Activated CD8-positive, alpha-beta memory T cell treated with anti-CD3 and anti-CD28 coated beads, Interleukin-2, amount 50 U/mL, for 48 hours (primary cell): Measurements from ENCODE around the gene NLRC3.
"Not testable (repeated sequence)": the region's sequence is repeated elsewhere in the genome, so short reads cannot be mapped to it uniquely, and the experiment has no call there.

Experiments used
- DNase-seq: peaks from one replicate; pipeline ENCODE4 v3.0.0-alpha.2; 2020

The NLRC3 gene

GRCh38 chr16:3510416-3510815 is 66.8 kb downstream of the NLRC3 start:
- DNase-seq = peak; percentile 33

DNA sequence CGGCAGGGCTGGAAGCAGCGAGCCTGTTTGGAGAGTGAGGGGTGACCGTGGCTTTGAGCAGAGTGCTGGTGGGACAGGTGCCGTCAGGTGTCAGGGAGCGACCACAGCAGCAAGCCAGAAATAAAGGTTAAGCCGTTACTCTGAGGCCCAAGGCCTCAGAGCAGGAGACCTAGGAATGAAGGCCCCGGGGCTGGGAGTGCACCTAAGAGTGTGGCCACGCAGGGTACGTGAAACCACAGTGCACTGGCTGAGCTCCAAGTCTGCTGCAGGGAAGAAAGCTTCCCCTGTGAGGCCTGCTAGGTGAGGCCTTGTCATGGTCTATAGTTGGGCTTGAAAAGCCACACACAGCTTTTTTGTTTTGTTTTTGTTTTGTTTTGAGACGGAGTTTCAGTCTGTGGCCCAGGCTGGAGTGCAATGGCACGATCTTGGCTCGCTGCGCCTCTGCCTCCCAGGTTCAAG is 67.7 kb downstream of the NLRC3 start:
- peak; percentile 79 for DNase-seq

GRCh38 chr16:3508736-3509135 is 68.5 kb downstream of the NLRC3 start:
- no peak for DNase-seq

DNA sequence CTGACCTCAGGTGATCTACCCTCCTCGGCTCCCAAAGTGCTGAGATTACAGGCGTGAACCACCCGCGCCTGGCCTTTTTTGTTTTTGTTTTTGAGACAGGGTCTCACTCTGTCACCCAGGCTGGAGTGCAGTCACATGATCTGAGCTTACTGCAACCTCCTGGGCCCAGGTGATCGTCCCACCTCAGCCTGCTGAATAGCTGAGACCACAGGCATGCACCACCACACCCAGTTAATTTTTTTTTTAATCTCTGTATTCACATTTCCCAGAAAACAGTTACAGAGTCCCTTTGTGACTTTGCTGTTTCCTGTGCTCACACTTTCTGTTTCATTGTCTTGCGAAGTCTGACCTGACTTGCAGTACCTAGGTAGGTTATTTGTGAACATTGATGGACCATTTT is 73.7 kb downstream of the NLRC3 start:
- peak; percentile 65 for DNase-seq

DNA sequence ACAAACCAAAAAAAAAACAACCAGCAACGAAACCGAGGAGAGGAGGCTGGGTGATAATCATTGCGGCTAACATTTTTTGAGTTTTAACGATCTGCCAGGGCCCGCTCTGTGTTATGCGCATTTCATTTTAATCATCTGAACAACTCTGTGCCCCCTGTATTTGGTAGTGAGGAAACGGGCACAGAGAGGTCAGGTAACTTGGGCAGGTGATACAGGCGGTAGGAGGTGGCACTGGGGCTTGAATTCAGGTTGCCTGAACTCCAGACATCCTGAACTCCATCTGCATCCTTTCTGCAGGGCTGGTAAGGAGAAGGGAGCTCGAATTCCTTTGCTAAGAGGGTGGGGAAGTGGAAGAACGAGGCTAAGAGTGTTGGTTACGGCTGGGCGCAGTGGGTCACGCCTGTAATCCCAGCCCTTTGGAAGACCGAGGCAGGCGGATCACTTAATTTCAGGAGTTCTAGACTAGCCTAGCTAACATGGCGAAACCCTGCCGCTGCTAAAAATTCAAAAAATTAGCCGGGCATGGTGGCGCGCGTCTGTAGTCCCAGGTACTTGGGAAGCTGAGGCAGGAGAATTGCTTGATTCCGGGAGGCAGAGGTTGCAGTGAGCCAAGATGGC is 75.3 kb downstream of the NLRC3 start:
- no peak for DNase-seq

- DNase-seq = not testable (repeated sequence)
Measured at GRCh38 chr16:3501412-3501761, 75.8 kb downstream of the NLRC3 start.

GRCh38 chr16:3498988-3499387 is 78.2 kb downstream of the NLRC3 start:
- no peak for DNase-seq

- DNase-seq = no peak
Measured at GRCh38 chr16:3497771-3498170, 79.4 kb downstream of the NLRC3 start.

DNA sequence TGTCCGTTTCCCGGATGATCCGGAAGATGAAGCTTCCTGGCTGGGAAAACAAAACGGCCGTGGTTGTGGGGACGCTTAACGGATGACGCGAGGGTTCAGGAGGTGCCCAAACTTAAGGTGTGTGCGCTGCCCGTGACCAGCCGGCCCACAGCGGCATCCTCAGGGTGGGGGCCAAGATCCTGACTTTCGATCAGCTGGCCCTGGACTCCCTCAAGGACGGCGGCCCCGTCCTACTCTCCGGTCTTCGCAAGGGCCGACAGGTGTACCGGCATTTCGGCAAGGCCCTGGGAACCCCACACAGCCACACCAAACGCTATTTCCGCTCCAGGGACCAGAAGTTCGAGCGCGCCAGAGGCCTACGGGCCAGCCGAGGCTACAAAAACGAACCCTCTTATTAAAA is 80.8 kb downstream of the NLRC3 start:
- no peak for DNase-seq

DNA sequence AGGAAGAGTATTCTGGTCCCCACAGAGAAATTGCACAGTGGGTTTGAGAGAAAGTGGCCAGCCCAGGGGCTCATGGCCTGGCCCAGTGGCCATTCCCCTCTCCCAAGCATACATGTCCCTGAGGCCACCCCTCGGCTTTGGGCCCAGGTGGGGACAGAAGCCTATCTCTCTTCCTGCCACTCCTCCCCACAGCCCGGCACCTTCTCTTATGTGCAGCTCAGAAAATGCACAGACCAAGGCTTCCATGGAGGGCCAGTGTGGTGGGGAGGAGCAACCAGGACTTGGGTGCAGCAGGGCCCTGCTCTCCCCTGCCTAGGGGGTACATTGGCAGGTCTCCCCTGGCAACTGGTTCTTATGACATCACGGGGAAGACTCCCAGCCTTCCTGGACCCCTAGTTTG is 82.0 kb downstream of the NLRC3 start, which contains the start of gene C16orf90:
TSS of gene C16orf90 (minus strand) at position 314 of the 400 bp plus-strand sequence. CDS start at position 246, 68 bp downstream.
- no peak for DNase-seq

DNA sequence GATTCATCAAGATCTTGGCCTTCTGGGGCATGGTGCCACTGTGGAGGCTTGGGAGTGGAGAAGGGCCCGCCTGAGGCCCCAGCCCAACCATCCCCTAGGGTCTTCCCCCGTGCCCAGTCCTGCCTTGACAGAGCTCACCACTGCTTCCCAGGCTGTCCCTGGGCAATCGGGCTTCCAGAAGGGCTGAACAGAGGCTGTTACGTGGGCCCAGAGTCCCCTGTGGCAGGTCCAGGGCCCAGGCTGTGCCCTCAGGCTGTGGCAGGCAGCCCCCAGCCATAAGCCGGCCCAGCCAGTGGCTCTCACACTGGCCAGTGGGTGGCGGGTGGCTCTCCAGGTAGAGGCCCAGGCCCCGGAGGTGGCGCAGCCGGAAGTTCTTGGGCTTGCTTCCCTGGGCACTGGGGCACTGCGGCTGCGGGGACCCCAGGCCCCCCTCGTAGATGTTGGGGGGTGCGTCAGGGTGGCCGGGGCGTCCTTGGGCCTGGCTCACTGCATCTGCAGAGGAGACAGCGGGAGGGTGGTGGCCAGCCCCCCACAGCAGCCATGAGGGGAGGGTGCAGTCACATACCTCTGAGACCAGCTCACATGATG is 82.7 kb downstream of the NLRC3 start:
- DNase-seq = no peak

GRCh38 chr16:3492356-3492755 is 84.8 kb downstream of the NLRC3 start:
- DNase-seq = no peak

- DNase-seq = no peak
Measured at GRCh38 chr16:3490911-3491629, 86.1 kb downstream of the NLRC3 start.
